ENCODE measurements around the gene SHPK. TPM values are rescaled to one million over a fixed set of nuclear protein-coding genes. Genes with fewer than 3 reads are reported as not detected.
A peak's percentile ranks its signal among the peaks of the same experiment; 100 is the strongest.

Gene SHPK
- 17.7 TPM for total RNA-seq
- long read RNA-seq, transcript SHPK-201 (7 exons, 3,838 nt), result major isoform, 32 of 48 reads
- long read RNA-seq, partial matches to known transcripts, result 13 of 48 reads
- long read RNA-seq, other reads (novel, unspliced or antisense), result 3 of 48 reads

DNA sequence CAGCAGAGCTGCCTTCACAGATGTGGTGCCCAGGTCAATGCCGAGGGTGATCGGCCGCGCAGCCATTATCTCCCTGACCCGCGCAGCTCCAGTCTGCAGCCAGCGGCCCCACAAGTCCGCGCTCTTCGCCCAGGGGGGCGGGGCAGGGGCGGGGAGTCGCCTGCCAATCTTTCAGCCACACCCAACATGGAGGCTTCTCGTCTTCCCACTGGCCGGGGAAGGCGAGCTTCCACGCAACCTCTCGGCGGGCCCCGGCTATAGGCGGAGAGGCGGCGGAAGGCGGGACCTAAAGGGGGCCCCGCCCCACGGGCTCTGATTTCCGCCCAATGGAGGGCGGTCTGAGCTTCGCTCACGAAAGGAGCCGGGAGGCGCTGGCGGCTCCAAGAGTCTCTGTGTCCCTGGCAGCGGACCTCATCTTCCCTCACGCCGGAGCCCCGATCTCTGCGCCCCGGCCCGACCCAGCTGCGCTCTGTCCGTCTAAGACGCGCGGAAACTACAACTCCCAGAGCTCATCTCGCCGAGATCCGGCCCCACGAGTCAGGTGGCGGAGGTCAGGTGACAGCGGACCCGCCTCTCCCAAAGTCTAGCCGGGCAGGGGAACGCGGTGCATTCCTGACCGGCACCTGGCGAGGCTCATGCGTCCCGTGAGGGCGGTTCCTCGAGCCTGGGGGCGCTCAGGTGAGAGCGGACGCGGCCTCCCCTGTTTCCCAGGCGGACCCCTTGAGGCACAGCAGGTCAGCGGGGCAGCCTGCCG lies at the start of gene SHPK, which contains the start of gene CTNS:
Gene SHPK, minus strand, starts transcription at position 97 of the 754 bp plus-strand sequence. Its CDS starts 31 bp downstream, at position 66.
Gene CTNS, plus strand, starts transcription at position 607 of the 754 bp plus-strand sequence. CDS start 3,447 bp downstream, outside the sequence.
- peak; percentile 98 for DNase-seq (ENCODE audit: low spot score)

GRCh38 chr17:3685174-3685573 lies 49.1 kb upstream of the SHPK start:
- DNase-seq (ENCODE audit: low spot score), result no peak

DNA sequence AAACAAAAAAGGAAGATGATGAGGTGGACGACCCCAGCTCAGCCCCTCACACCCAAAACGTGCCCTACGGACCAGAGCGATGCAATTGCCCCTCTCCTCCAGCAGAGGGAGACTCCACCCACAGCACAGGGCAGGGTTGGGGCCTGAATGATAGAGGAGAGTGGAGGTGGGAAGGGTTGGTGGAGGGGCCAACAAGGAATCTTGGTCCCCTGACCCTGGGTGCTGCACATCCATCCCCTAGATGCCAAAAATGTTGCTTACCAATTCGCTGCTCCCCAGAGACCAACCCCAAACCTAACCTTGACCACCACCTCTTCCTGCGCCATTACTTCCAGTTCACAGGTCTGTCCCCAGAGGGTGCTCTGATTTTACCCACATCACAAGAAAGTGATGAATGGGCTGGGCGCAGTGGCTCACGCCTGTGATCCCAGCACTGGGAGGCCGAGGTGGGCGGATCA lies 47.0 kb upstream of the SHPK start:
- DNase-seq (ENCODE audit: low spot score), result no peak

- DNase-seq (ENCODE audit: low spot score), result no peak
Measured at GRCh38 chr17:3682033-3682432, 46.0 kb upstream of the SHPK start.

DNA sequence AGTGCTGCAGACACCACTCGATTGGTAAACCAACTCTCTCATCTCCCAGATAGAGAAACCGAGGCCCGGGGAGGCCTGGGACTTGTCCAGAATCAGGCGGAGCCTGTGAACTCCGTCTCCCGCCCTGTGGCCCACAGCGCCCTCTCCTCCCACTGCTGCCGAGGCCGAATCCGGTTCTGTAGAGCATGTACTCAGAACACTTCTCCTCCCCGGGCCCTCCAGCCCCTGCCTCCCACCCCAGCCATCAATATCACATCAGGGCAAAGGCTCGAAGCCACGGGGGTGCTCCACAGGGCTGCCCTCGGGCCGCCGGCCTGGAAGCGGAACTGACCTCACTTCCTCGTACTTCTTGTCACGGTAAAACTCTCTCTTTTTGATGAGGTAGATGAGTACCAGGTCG lies 45.5 kb upstream of the SHPK start:
- no peak for DNase-seq (ENCODE audit: low spot score)

- DNase-seq (ENCODE audit: low spot score), result no peak
Measured at GRCh38 chr17:3681057-3681456, 45.0 kb upstream of the SHPK start.

DNA sequence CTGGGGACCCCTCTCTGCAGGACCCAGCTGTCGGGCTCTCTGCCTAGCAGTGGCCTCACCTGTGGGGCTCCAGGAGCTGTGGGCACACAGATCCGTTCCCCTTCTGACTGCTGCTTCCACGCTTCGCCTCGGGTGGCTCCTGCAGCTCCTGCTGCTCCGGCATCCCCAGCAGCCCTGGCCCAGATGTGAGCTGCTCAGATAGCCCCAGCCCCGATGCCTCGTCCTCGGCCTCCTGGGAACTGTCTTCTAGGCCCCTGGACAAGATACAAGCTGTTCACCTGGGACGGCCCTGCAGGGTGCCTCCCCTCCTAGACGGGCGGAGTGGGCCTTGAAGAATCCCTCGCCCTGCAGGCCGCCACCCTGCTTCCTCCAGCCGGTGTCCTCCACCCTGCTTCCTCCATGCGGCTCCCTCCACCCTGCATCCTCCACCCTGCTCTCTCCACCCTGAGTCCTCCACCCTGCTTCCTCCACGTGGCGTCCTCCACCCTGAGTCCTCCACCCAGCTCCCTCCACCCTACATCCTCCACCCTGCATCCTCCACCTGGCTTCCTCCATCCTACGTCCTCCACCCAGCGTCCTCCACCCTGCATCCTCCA lies 43.6 kb upstream of the SHPK start:
- DNase-seq (ENCODE audit: low spot score), result no peak

- DNase-seq (ENCODE audit: low spot score), result no peak
Measured at GRCh38 chr17:3678821-3679530, 42.9 kb upstream of the SHPK start.

DNA sequence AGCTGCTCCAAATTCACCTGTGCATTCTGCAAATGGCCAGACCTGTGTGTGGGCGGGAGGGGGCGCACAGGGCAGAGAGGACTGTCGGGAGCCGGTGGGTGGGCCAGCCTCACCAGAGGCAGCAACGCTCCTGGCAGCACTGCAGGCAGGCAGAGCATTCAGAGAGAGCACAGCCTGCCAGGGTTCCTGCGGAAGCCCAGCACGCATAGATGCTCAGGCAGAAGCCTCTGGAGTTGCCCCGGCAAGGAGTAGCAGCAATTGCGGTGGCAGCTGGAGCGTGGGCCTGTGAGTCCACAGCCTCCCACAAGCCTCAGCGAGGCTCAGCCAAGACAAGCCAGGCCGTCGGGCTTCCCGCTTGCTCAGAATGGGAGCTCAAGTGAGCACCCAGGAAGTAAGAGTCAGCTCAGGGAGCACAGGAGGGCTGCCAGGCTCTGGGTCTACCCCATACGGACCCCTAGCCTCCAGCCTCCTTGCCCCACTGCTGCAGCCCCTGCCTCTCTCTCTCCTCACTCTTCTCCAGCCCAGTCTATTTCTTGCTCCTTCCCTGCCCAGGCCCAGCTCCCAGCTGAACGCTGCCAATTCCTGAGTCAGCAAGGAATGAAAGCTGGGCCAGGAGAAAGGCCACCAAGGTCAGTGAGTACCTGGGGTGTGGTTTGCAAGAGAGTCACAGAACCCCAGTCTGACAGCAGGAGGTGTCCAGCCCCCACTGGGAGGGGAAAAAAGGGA lies 42.2 kb upstream of the SHPK start:
- no peak for DNase-seq (ENCODE audit: low spot score)

DNA sequence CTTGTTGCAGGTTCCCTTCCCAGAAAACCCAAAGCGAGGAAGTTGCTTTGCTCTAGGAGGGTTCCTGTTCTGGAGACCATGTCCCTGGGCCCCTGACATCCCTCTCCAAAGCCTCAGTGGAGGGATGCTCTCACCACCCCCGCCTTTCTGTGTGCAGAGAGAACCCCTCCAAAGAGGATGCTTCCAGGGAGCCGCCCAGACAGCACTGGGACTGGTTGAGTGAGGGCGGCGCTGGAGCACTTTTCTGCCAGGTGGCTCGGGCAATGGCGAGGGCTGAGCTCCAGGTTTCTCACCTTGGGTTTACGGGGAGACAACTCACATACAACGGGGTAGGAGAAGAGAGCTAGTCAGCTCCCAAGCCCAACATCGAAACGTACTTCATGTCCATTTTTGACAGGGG lies 39.8 kb upstream of the SHPK start:
- DNase-seq (ENCODE audit: low spot score), result no peak

DNA sequence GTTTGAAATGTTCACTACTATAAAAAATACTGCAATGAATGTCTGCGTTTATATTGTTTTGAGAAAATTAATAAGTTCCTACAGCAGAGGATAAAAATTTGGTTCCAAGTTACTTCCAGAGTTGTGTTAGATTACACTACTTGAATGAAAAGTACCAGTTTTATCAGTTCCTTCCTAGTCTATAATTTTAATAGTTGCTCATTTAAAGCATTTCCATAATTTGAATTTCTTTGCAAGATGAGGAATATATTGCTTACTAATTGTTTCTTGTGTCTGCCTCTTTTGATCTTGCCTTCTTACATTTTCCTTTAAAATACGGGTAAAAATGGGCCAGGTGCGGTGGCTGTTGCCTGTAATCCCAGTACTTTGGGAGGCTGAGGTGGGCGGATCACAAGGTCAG lies 36.5 kb upstream of the SHPK start:
- DNase-seq (ENCODE audit: low spot score), result no peak

- DNase-seq (ENCODE audit: low spot score), result no peak
Measured at GRCh38 chr17:3669548-3669947, 33.5 kb upstream of the SHPK start.

- DNase-seq (ENCODE audit: low spot score), result no peak
Measured at GRCh38 chr17:3669085-3669347, 33.0 kb upstream of the SHPK start.

GRCh38 chr17:3668279-3669084 lies 32.4 kb upstream of the SHPK start, which contains the start of the genes EMC6 and TAX1BP3:
EMC6 (plus strand) TSS chr17:3668812; CDS start chr17:3669147, 335 bp downstream.
TAX1BP3 (minus strand) TSS chr17:3668578; CDS start chr17:3668526, 52 bp downstream.
- DNase-seq (ENCODE audit: low spot score), result peak; percentile 100

DNA sequence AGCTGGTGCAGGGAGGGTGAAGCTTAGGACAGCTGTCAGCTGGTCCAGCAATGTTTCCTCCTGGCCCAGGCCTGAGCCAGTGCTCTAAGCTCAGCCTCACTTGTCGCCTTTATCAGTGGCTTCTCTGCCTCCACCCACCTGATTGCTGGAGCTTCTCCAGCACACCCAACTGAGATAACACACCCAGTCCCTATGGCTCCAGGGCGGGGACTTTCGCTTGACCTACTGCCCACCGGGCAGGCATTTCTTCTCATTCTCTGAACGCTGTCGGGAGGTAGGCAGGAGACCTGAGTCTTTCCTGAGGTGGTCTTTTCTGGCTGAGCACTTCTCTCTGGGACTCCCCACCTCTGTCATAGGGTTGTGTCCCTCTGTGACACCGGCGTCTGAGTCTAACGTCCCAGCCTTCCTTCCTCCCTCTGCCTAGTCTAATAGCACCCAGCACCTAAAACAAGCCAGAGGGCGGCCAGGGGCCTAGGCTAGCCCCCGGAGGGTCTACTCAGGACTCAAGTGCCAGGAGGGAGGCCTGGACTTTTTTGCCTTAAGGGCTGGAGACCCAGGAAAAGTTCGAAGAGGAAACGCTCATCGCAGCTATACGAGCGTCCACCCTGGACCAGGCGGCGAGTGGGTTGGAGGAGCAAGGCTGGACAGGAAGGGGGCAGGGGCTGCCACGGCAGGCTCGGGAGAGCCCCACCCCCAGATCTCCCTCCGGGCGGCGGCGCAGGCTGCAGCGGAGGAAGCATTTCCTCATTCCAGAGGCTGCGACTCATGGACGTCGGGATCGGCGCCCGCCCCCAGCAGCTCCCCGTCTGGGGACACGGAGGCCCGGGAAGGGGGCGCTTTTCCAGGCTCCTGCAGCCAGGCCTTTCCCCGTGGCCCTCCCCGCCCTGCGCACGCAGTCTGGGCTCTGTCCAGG lies 31.6 kb upstream of the SHPK start:
- DNase-seq (ENCODE audit: low spot score), result peak; percentile 96

DNA sequence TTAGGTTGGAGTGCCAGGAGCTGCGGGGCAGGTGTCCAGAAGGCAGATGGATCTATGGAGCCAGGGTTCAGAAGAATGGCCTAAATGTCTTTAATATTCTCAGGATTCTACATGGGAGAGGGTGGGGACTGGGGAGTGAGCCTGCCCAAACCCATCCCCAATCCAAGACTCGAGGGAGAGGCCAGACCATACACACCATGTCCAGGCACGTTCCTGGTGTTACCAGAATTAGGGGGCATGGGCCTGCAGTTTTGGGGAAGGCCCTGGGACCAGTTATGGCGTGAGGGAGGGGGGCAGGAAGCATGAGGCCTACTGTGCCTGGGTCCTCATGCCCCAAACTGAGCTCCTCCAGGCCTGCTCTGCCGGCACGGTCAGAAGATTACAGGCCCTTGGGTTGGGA lies 30.5 kb upstream of the SHPK start:
- DNase-seq (ENCODE audit: low spot score), result no peak

DNA sequence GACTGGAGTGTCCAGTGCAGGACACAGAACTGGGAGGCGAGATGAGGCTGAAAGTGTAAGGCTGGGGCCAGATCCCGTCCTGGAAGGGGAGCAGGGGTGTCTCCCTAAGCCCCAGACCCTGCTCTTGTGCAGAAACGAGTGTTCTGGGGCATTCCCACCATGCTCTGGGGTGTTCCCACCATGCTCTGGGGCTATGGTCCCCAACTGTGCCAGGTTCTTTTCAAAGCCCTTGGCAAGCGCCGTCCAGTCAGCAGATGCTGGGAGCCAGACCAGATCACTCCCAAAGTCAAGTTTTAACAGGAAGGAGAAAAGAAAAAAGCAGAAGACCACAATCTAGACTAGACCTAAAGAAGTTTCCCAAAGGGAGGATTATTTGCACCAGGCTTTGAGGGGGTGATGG lies 29.8 kb upstream of the SHPK start:
- DNase-seq (ENCODE audit: low spot score), result no peak

GRCh38 chr17:3663102-3664011 lies 27.3 kb upstream of the SHPK start:
- DNase-seq (ENCODE audit: low spot score), result no peak
